B cell (primary cell): ENCODE measurements around the gene CEP131. TPM values are rescaled to one million over a fixed set of nuclear protein-coding genes. Genes with fewer than 3 reads are reported as not detected.
A peak's percentile ranks its signal among the peaks of the same experiment; 100 is the strongest.

Experiments
- ATAC-seq: fragments of 200-7000 bp; cut with Tn5 transposase; one replicate; pipeline ENCODE4 v1.10.0; 2021; ENCODE audit warnings: low read depth, mild to moderate bottlenecking, moderate number of reproducible peaks, moderate library complexity
- CTCF ChIA-PET: fragments of 350-600 bp; sonication (Branson Sonifier 250); formaldehyde crosslinking; loops from one replicate; lab custom pipeline; 2021; ENCODE audit warnings: antibody characterized with exemption, inconsistent platforms; lab: Charles Lee
- POLR2A ChIA-PET: fragments of 350-600 bp; sonication (Branson Sonifier 250); formaldehyde crosslinking; loops from one replicate; lab custom pipeline; 2021; ENCODE audit warnings: antibody characterized with exemption; lab: Charles Lee
- DNase-seq: peaks from one replicate; pipeline ENCODE4 v3.0.0; 2013
- H2AFZ ChIP-seq: 2 replicates; pipeline ENCODE4 v1.6.1; 2012; ENCODE audit warnings: mild to moderate bottlenecking, low read depth, low read length; ENCODE audit not compliant: insufficient read depth, poor library complexity, severe bottlenecking
- H3K27ac ChIP-seq, 2 donors: 1 replicate in 1 of 2; 2 replicates in 1 of 2; pipeline ENCODE4 v1.5.1; 2012 to 2013; ENCODE audit warnings: low read length in 2 of 2, mild to moderate bottlenecking in 2 of 2, moderate library complexity in 1 of 2
- H3K27me3 ChIP-seq, 4 experiments: fragments of 200-600 bp in 1 of 4; sonication (generic) in 1 of 4; replicated peaks in 1 of 4; 1 replicate in 2 of 4; 2 replicates in 2 of 4; pipeline versions ENCODE4 v1.6.1 to v1.7.0; 2013 to 2016; ENCODE audit warnings: low read length in 3 of 4, mild to moderate bottlenecking in 2 of 4, mixed read lengths in 1 of 4, moderate library complexity in 1 of 4; ENCODE audit not compliant: insufficient read depth in 4 of 4, control insufficient read depth in 3 of 4; ENCODE audit errors: control extremely low read depth in 1 of 4
- H3K36me3 ChIP-seq, 2 experiments: replicated peaks in 1 of 2; 1 replicate in 1 of 2; 2 replicates in 1 of 2; pipeline versions ENCODE4 v1.6.1 to v1.7.1; 2013; ENCODE audit warnings: low read length in 1 of 2; ENCODE audit not compliant: insufficient read depth in 2 of 2, control insufficient read depth in 1 of 2; ENCODE audit errors: control extremely low read depth in 1 of 2, extremely low read depth in 1 of 2
- H3K4me1 ChIP-seq, 2 donors: fragments of 200-600 bp in 1 of 2; sonication (generic) in 1 of 2; 1 replicate in 1 of 2; 2 replicates in 1 of 2; pipeline versions ENCODE4 v1.5.1 to v1.6.1; 2013 to 2017; ENCODE audit warnings: low read length in 2 of 2; ENCODE audit not compliant: control insufficient read depth in 2 of 2, insufficient read depth in 2 of 2
- H3K4me2 ChIP-seq: replicated peaks from 2 replicates; pipeline ENCODE3; 2012; ENCODE audit warnings: mild to moderate bottlenecking, low read depth, low read length; ENCODE audit not compliant: poor library complexity, severe bottlenecking
- H3K4me3 ChIP-seq, 5 experiments: fragments of 200-600 bp in 1 of 5; sonication (generic) in 1 of 5; 1 replicate in 3 of 5; 2 replicates in 2 of 5; pipeline versions ENCODE4 v1.5.1 to v1.7.0; 2011 to 2016; ENCODE audit warnings: low read length in 4 of 5, mild to moderate bottlenecking in 4 of 5, low read depth in 2 of 5, control low read depth in 1 of 5, moderate library complexity in 1 of 5; ENCODE audit not compliant: insufficient read depth in 1 of 5; ENCODE audit errors: control extremely low read depth in 1 of 5, extremely low read depth in 1 of 5
- H3K79me2 ChIP-seq: fragments of 200-600 bp; sonication (generic); one replicate; pipeline ENCODE4 v1.6.0; 2016; ENCODE audit warnings: low read length; ENCODE audit not compliant: control insufficient read depth, insufficient read depth
- H3K9ac ChIP-seq: fragments of 200-600 bp; sonication (generic); 2 replicates; pipeline ENCODE4 v1.6.1; 2017; ENCODE audit warnings: mild to moderate bottlenecking, low read length, moderate library complexity
- H3K9me3 ChIP-seq, 3 donors: one replicate each; pipeline versions ENCODE4 v1.6.1 to v1.7.1; 2013; ENCODE audit warnings: low read length in 2 of 3; ENCODE audit not compliant: control insufficient read depth in 2 of 3, insufficient read depth in 1 of 3; ENCODE audit errors: control extremely low read depth in 1 of 3
- H4K20me1 ChIP-seq: 2 replicates; pipeline ENCODE4 v1.6.0; 2012; ENCODE audit warnings: mild to moderate bottlenecking, low read length; ENCODE audit not compliant: insufficient read depth, control insufficient read depth, poor library complexity, severe bottlenecking
- H3K27ac Mint-ChIP-seq: one replicate; pipeline ENCODE4 v1.8.0; 2021; ENCODE audit warnings: mixed read lengths
- H3K27me3 Mint-ChIP-seq: one replicate; pipeline ENCODE4 v1.8.0; 2021; ENCODE audit warnings: mixed read lengths
- H3K4me1 Mint-ChIP-seq: one replicate; pipeline ENCODE4 v1.8.0; 2021; ENCODE audit warnings: mixed read lengths
- H3K4me3 Mint-ChIP-seq: one replicate; pipeline ENCODE4 v1.8.0; 2021; ENCODE audit warnings: mixed read lengths
- H3K9me3 Mint-ChIP-seq: one replicate; pipeline ENCODE4 v1.8.0; 2022; ENCODE audit warnings: mixed read lengths; ENCODE audit not compliant: insufficient read depth
- CTCF ChIP-seq: fragments of 200-600 bp; IDR thresholded peaks from one replicate; pipeline ENCODE4 v1.8.0; 2022; ENCODE audit warnings: antibody characterized with exemption, mild to moderate bottlenecking
- EZH2 ChIP-seq: IDR thresholded peaks from 2 replicates; pipeline ENCODE4 v1.6.1; 2012; ENCODE audit warnings: borderline replicate concordance, low read depth, mild to moderate bottlenecking, moderate library complexity, low read length; ENCODE audit not compliant: insufficient read depth, poor library complexity, severe bottlenecking
- WGBS: methylation state at CpG from one replicate; pipeline ENCODE4 v1.1.5; 2013; ENCODE audit warnings: missing lambda C conversion rate; ENCODE audit not compliant: insufficient coverage; 5-methylcytosine and 5-hydroxymethylcytosine counted together
- intact Hi-C: fragments of 100-400 bp; cut with micrococcal nuclease; formaldehyde crosslinking; loops from one replicate; pipeline ENCODE4 v1.10.0; 2022
- polyA plus RNA-seq: library from polyadenylated mRNA; depleted of rRNA; stranded (reverse); fragments of >200 nt; gene quantifications from 2 replicates; pipeline ENCODE4 v1.2.3, GENCODE V29; 2012
- total RNA-seq, 2 donors: library from RNA; stranded (reverse); fragments of 120-200 nt in 1 of 2; gene quantifications; 1 replicate in 1 of 2; 2 replicates in 1 of 2; pipeline versions ENCODE4 v1.2.3 to v1.2.4, GENCODE V29; 2013 to 2022

CEP131 gene
- total and polyA plus RNA-seq, 2 donors (not counting 1 experiment from before 2014, with no cell fraction given), result 18.8 to 25.5 TPM

- 97% methylated on average over 20 of the region's 21 CpGs for WGBS
- peaks cover 75% of the 10 kb centered on the region for H4K20me1 ChIP-seq
- no peak overlapping the region for H2AFZ ChIP-seq
- no peak overlapping the region for H3K27ac Mint-ChIP-seq
- TF ChIP-seq EZH2, result no peak
- TF ChIP-seq CTCF, result no peak
- no peak overlapping the region for H3K4me3 ChIP-seq
- no peak overlapping the region for H3K4me3 Mint-ChIP-seq
- ChIA-PET POLR2A (no interaction called here), CTCF (interaction anchor here (0.6 kb wide), 1 partner anchor 741 kb away, joined by 4 read pairs; no protein-coding TSS in a partner anchor)
- no peak overlapping the region for H3K27ac ChIP-seq
- no peak overlapping the region for H3K9ac ChIP-seq
- H3K4me2 ChIP-seq, result no peak overlapping the region
- H3K9me3 Mint-ChIP-seq, result no peaks in the 10 kb centered on the region
- H3K4me1 ChIP-seq, result peaks cover 16 to 26% of the 10 kb centered on the region in 2 donors
- ATAC-seq, result no peak
- H3K27me3 ChIP-seq, result no peaks in the 10 kb centered on the region
- peaks cover 60% of the 10 kb centered on the region for H3K79me2 ChIP-seq
- no peak for DNase-seq
- peaks cover 0 to 3% (median 0%) of the 10 kb centered on the region in 3 donors for H3K9me3 ChIP-seq
- peaks cover 37% of the 10 kb centered on the region for H3K4me1 Mint-ChIP-seq
- H3K36me3 ChIP-seq, result peaks cover 0 to 67% of the 10 kb centered on the region in 2 experiments
- intact Hi-C loops, result no loop called here
- no peaks in the 10 kb centered on the region for H3K27me3 Mint-ChIP-seq
These were observed 11.2 kb upstream of the CEP131 start for GRCh38 chr17:81233811-81234505.

GRCh38 chr17:81233316-81233715 is 10.6 kb upstream of the CEP131 start:
- intact Hi-C loops, result no loop called here
- Histone ChIP-seq H3K4me3 (no peak overlapping the region), H3K9ac (no peak overlapping the region), H3K4me1 (peaks cover 21 to 32% of the 10 kb centered on the region in 2 donors), H3K4me2 (no peak overlapping the region), H2AFZ (no peak overlapping the region), H3K9me3 (peaks cover 0 to under 1% (median 0%) of the 10 kb centered on the region in 3 donors), H3K79me2 (peaks cover 54% of the 10 kb centered on the region), H4K20me1 (peaks cover 71% of the 10 kb centered on the region), H3K27me3 (no peaks in the 10 kb centered on the region), H3K36me3 (peaks cover 0 to 67% of the 10 kb centered on the region in 2 experiments), H3K27ac (no peak overlapping the region)
- peak overlapping the region; percentile 32 for H3K27ac Mint-ChIP-seq
- no peak overlapping the region for H3K4me3 Mint-ChIP-seq
- ATAC-seq (no peak), DNase-seq (no peak)
- WGBS, result 97% methylated on average over 14 of the region's 17 CpGs
- ChIA-PET CTCF (interaction anchor here (0.6 to 0.9 kb wide), 2 partner anchors 128 to 741 kb away, joined by 3 to 4 read pairs; no protein-coding TSS in a partner anchor), POLR2A (no interaction called here)
- H3K27me3 Mint-ChIP-seq, result no peaks in the 10 kb centered on the region
- peaks cover 41% of the 10 kb centered on the region for H3K4me1 Mint-ChIP-seq
- no peak for TF ChIP-seq CTCF
- no peak for TF ChIP-seq EZH2
- H3K9me3 Mint-ChIP-seq, result no peaks in the 10 kb centered on the region
